Fibroblast of mammary gland (primary cell): Measurements from ENCODE around the gene ADCK2.
"Not testable (repeated sequence)": the region's sequence is repeated elsewhere in the genome, so short reads cannot be mapped to it uniquely, and the experiment has no call there.

ENCODE experiments used
- DNase-seq: peaks from one replicate; pipeline ENCODE4 v3.0.0-alpha.2; 2010; ENCODE audit warnings: low read depth
- H3K4me3 ChIP-seq: 2 replicates; pipeline ENCODE4 v1.5.1; 2011; ENCODE audit warnings: low read depth, mild to moderate bottlenecking, low read length, moderate library complexity; ENCODE audit not compliant: control insufficient read depth
- TF ChIP-seq, protein P1 (sequence below): conservative IDR thresholded peaks from 2 replicates; pipeline ENCODE4 v1.5.1; 2011; ENCODE audit warnings: low read depth, low read length, inconsistent platforms; ENCODE audit not compliant: control insufficient read depth, insufficient read depth

Gene ADCK2

DNA sequence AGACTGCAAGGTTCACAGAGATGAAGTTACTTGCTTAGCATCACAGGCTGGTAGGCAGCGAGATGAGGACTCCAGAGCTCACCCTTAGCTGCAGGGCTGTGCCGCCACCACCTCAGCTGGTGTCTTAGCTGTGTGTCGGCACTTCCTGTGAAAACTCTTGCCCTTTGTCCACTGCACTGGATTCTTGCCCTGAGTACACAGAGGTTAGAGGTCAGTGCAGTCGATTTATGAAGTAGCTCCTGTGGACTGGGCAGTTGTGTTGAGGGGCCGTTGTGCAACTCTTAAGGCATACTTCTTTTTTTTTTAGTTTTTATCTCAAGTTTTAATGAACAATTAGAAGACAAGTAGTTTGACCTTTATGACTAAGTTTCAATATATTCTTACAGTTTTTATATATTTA lies 34.4 kb downstream of the ADCK2 start:
- TF ChIP-seq, protein P1, sequence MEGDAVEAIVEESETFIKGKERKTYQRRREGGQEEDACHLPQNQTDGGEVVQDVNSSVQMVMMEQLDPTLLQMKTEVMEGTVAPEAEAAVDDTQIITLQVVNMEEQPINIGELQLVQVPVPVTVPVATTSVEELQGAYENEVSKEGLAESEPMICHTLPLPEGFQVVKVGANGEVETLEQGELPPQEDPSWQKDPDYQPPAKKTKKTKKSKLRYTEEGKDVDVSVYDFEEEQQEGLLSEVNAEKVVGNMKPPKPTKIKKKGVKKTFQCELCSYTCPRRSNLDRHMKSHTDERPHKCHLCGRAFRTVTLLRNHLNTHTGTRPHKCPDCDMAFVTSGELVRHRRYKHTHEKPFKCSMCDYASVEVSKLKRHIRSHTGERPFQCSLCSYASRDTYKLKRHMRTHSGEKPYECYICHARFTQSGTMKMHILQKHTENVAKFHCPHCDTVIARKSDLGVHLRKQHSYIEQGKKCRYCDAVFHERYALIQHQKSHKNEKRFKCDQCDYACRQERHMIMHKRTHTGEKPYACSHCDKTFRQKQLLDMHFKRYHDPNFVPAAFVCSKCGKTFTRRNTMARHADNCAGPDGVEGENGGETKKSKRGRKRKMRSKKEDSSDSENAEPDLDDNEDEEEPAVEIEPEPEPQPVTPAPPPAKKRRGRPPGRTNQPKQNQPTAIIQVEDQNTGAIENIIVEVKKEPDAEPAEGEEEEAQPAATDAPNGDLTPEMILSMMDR, result no peak
- no peak overlapping the region for H3K4me3 ChIP-seq
- DNase-seq, result no peak

DNA sequence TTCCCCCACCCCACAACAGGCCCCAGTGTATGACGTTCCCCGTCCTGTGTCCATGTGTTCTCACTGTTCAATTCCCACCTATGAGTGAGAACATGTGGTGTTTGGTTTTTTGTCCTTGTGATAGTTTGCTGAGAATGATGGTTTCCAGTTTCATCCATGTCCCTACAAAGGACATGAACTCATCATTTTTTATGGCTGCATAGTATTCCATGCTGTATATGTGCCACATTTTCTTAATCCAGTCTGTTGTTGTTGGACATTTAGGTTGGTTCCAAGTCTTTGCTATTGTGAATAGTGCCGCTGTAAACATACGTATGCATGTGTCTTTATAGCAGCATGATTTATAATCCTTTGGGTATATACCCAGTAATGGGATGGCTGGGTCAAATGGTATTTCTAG lies 36.0 kb downstream of the ADCK2 start:
- H3K4me3 ChIP-seq, DNase-seq: not testable (repeated sequence)

DNA sequence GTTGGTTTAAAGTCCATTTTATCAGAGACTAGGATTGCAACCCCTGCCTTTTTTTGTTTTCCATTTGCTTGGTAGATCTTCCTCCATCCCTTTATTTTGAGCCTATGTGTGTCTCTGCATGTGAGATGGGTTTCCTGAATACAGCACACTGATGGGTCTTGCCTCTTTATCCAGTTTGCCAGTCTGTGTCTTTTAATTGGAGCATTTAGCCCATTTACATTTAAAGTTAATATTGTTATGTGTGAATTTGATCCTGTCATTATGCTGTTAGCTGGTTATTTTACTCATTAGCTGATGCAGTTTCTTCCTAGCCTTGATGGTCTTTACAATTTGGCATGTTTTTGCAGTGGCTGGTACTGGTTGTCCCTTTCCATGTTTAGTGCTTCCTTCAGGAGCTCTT lies 39.6 kb downstream of the ADCK2 start:
- DNase-seq, H3K4me3 ChIP-seq: not testable (repeated sequence)

DNA sequence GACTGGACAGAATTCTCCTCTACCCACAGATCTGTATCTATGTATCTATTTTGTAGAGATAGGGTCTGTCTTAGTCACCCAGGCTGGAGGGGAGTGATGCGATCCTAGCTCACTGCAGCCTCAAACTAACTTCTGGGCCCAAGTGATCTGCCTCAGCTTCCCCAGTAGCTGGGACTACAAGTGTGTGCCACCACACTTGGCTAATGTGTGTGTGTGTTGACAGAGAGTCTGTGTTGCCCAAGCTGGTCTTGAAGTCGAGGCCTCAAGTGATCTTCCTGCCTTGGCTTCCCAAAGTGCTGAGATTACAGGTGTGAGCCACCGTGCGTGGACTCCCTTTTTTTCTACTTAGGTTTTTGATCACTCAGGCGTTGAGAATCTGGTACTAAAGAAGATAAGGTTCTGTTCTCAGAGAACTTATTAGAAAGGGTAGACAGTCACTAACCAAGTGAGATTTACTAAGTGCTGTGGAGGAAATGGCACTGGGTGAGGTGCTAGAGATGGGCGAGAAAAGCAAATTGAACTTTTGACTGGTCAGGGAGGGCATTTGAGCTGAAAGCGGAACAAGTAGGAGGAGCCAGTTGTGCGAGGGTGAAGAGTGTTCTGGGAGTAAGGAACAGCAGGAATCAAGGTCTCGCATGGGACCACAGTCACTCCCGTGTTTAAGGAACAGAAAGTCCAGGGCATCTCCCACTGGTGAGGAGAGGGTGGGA lies 41.7 kb downstream of the ADCK2 start:
- H3K4me3 ChIP-seq, result no peak overlapping the region
- DNase-seq, result no peak
- TF ChIP-seq, protein P1, result no peak

DNA sequence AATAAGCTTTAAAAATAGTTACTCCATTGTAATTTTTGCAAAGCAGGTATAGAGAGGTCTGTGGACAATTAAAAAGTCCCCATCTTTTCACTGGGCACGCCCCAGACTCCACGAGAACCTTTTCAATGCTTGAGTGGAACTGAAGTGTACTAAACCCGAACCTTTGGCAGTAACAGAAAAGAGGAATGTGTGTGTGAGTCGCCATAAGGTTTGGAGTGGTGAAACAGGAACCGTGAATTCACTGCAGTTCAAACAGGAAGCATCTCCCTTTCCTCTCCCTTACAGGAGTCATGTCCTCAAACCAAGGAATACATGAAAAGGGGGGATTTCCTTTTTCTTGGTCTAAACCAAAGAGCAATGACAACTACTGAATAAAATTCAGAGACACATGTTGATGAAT lies 47.0 kb downstream of the ADCK2 start:
- DNase-seq, result peak; percentile 32
- H3K4me3 ChIP-seq, result no peak overlapping the region
- TF ChIP-seq, protein P1, result no peak

DNA sequence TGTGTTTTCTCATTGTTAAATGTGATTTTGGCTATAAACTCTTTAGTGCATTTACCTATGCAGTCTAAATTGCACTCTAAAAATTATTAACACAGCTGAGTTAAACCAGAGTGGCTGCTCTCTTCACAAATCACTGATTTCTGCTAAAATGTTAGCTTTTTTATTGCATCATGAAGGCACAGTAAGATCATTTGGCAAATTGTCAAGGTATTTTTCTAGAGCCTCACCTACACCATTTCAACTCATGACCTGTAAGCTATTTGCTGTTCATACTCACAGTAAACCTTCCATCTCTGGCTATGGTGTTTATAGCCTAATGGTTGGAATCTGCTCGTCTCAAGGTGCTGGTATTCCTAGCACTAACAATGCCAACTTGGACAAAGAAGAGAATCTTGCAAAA lies 49.5 kb downstream of the ADCK2 start:
- TF ChIP-seq, protein P1, result no peak
- no peak for DNase-seq
- no peak overlapping the region for H3K4me3 ChIP-seq

DNA sequence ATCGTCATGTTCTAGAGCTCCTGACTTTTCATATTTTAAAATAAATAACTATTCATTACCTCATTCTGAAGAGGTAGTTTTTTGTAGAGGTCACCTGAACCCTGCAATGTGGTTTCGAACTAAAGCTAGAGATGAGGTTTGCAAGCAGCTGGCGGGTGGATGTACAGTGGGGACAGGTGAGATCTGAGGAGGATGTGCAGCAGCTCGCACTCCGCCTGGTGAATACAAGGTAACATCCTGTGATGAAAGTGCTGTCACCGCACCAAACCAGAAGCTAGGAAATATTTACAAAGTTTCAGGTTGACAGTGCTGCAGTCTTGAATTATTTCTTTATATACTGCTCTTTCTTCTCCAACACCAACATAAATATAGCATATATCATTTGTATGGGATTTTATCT lies 50.3 kb downstream of the ADCK2 start:
- TF ChIP-seq, protein P1, result no peak
- no peak overlapping the region for H3K4me3 ChIP-seq
- no peak for DNase-seq

DNA sequence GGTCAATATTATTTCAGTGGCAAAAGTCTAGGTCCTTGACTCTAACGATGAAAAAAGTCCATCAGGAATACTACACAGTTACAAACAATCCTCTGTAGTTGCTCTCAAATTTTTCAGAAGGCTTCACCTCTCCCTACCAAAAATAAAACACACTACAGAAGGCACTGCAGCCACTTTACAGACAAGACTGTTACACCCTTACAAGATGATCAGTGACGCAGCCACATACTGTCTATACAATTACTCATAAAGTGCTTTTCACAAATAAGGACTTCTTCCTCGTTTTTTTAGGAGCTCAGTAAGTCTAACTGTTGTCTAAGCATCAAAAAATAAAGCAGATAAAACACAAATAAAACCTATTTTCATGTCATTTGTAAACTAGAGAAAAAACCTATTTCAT lies 50.8 kb downstream of the ADCK2 start:
- TF ChIP-seq, protein P1, result no peak
- DNase-seq, result no peak
- no peak overlapping the region for H3K4me3 ChIP-seq
